ENCODE measurements around the gene GRSF1.

GRCh38 chr4:70849291-70849690 lies 9.6 kb upstream of the GRSF1 start:
- no peak for TF ChIP-seq CTCF (conservative IDR thresholded peaks at IDR 0.05; ENCODE audit: low read length)
- no peak for TF ChIP-seq EZH2phosphoT487 (IDR thresholded peaks at IDR 0.05; ENCODE audit: borderline replicate concordance, low read depth, low read length)
